Fibroblast of mammary gland (primary cell): ENCODE data around the gene LRRC8E.

ENCODE experiments used
- DNase-seq: peaks from one replicate; pipeline ENCODE4 v3.0.0-alpha.2; 2010; ENCODE audit warnings: low read depth
- H3K4me3 ChIP-seq: 2 replicates; pipeline ENCODE4 v1.5.1; 2011; ENCODE audit warnings: low read depth, mild to moderate bottlenecking, low read length, moderate library complexity; ENCODE audit not compliant: control insufficient read depth
- CTCF ChIP-seq: conservative IDR thresholded peaks from 2 replicates; pipeline ENCODE4 v1.5.1; 2011; ENCODE audit warnings: low read depth, low read length, inconsistent platforms; ENCODE audit not compliant: control insufficient read depth, insufficient read depth

The LRRC8E gene

GRCh38 chr19:7899751-7900378, 11.6 kb downstream of the LRRC8E start:
- no peak overlapping the region for H3K4me3 ChIP-seq
- DNase-seq: no peak

GRCh38 chr19:7900401-7900870, 12.1 kb downstream of the LRRC8E start:
- no peak for TF ChIP-seq CTCF
- H3K4me3 ChIP-seq: no peak overlapping the region
- DNase-seq: no peak

More at GRCh38 chr19:7899751-7900378, 11.6 kb downstream of the LRRC8E start:
- no peak for TF ChIP-seq CTCF

GRCh38 chr19:7900931-7901330, 12.6 kb downstream of the LRRC8E start:
- TF ChIP-seq CTCF: no peak
- H3K4me3 ChIP-seq: no peak overlapping the region
- DNase-seq: no peak

- no peak overlapping the region for H3K4me3 ChIP-seq
- no peak for TF ChIP-seq CTCF
- no peak for DNase-seq
These were observed 13.0 kb downstream of the LRRC8E start for GRCh38 chr19:7901337-7901736.

- TF ChIP-seq CTCF: no peak
- H3K4me3 ChIP-seq: peak overlapping the region; percentile 69
- DNase-seq: no peak
These were observed 14.5 kb downstream of the LRRC8E start for GRCh38 chr19:7902796-7903243.

GRCh38 chr19:7903244-7904073, 15.1 kb downstream of the LRRC8E start, which contains the start of gene MAP2K7:
Gene MAP2K7, plus strand, starts transcription at chr19:7903877. Its CDS starts 68 bp downstream, at chr19:7903945.
- peak; percentile 32 for TF ChIP-seq CTCF
- DNase-seq: peak; percentile 99
- peak within 1 kb of the TSS; percentile 81 for H3K4me3 ChIP-seq
